Measurements from ENCODE around the gene LSR.
"Not testable (repeated sequence)": the region's sequence is repeated elsewhere in the genome, so short reads cannot be mapped to it uniquely, and the experiment has no call there.

LSR gene

GRCh38 chr19:35217649-35217990 lies 31.2 kb upstream of the LSR start:
- DNase-seq (ENCODE audit: low spot score): no peak

GRCh38 chr19:35219008-35219407 lies 29.8 kb upstream of the LSR start:
- no peak for DNase-seq (ENCODE audit: low spot score)

GRCh38 chr19:35220315-35220921 lies 28.4 kb upstream of the LSR start:
- no peak for DNase-seq (ENCODE audit: low spot score)

GRCh38 chr19:35220973-35221590 lies 27.7 kb upstream of the LSR start:
- DNase-seq (ENCODE audit: low spot score): not testable (repeated sequence)

GRCh38 chr19:35222373-35223015 lies 26.3 kb upstream of the LSR start:
- DNase-seq (ENCODE audit: low spot score): no peak

GRCh38 chr19:35223084-35223790 lies 25.6 kb upstream of the LSR start:
- DNase-seq (ENCODE audit: low spot score): no peak

- DNase-seq (ENCODE audit: low spot score): no peak
Observed at GRCh38 chr19:35223862-35224505, 24.8 kb upstream of the LSR start.

GRCh38 chr19:35224681-35225571 lies 23.9 kb upstream of the LSR start:
- DNase-seq (ENCODE audit: low spot score): no peak

- no peak for DNase-seq (ENCODE audit: low spot score)
Observed at GRCh38 chr19:35225951-35226350, 22.9 kb upstream of the LSR start.

GRCh38 chr19:35226748-35227147 lies 22.1 kb upstream of the LSR start:
- no peak for DNase-seq (ENCODE audit: low spot score)

GRCh38 chr19:35228177-35228930 lies 20.4 kb upstream of the LSR start, which contains the start of gene FAM187B:
FAM187B (minus strand) TSS chr19:35228739; CDS start chr19:35228680, 59 bp downstream.
- DNase-seq (ENCODE audit: low spot score): peak; percentile 53

- no peak for DNase-seq (ENCODE audit: low spot score)
Observed at GRCh38 chr19:35229601-35230000, 19.2 kb upstream of the LSR start.

- DNase-seq (ENCODE audit: low spot score): no peak
Observed at GRCh38 chr19:35231956-35232645, 16.7 kb upstream of the LSR start.

- no peak for DNase-seq (ENCODE audit: low spot score)
Observed at GRCh38 chr19:35232912-35233311, 15.9 kb upstream of the LSR start.

GRCh38 chr19:35236638-35237400 lies 12.0 kb upstream of the LSR start:
- no peak for DNase-seq (ENCODE audit: low spot score)

GRCh38 chr19:35239597-35239996 lies 9.2 kb upstream of the LSR start:
- not testable (repeated sequence) for DNase-seq (ENCODE audit: low spot score)

- DNase-seq (ENCODE audit: low spot score): no peak
Observed at GRCh38 chr19:35240327-35240726, 8.5 kb upstream of the LSR start.

GRCh38 chr19:35241417-35241816 lies 7.4 kb upstream of the LSR start:
- DNase-seq (ENCODE audit: low spot score): no peak

- no peak for DNase-seq (ENCODE audit: low spot score)
Observed at GRCh38 chr19:35246466-35247092, 2.2 kb upstream of the LSR start.
